GM12891 (cell line): ENCODE data around the gene LRMDA.

Experiments used
- PAX5 ChIP-seq: IDR thresholded peaks from 2 replicates; pipeline ENCODE4 v1.6.1; 2011; ENCODE audit warnings: low read length, moderate library complexity, mild to moderate bottlenecking; ENCODE audit not compliant: insufficient read depth, severe bottlenecking
- POLR2A ChIP-seq: IDR thresholded peaks from 2 replicates; pipeline ENCODE4 v1.6.1; 2011; ENCODE audit warnings: low read depth, low read length, control low read depth
- POLR2AphosphoS5 ChIP-seq: IDR thresholded peaks from 2 replicates; pipeline ENCODE4 v1.6.1; 2011; ENCODE audit warnings: low read depth, low read length, control low read depth
- POU2F2 ChIP-seq: IDR thresholded peaks from 2 replicates; pipeline ENCODE4 v1.6.1; 2011; ENCODE audit warnings: low read depth, mild to moderate bottlenecking, control low read depth, low read length, moderate library complexity
- SPI1 ChIP-seq: IDR thresholded peaks from 2 replicates; pipeline ENCODE4 v1.6.1; 2011; ENCODE audit warnings: low read depth, low read length, control low read depth
- TAF1 ChIP-seq: IDR thresholded peaks from 2 replicates; pipeline ENCODE4 v1.6.1; 2011; ENCODE audit warnings: low read depth, low read length, control low read depth

DNA sequence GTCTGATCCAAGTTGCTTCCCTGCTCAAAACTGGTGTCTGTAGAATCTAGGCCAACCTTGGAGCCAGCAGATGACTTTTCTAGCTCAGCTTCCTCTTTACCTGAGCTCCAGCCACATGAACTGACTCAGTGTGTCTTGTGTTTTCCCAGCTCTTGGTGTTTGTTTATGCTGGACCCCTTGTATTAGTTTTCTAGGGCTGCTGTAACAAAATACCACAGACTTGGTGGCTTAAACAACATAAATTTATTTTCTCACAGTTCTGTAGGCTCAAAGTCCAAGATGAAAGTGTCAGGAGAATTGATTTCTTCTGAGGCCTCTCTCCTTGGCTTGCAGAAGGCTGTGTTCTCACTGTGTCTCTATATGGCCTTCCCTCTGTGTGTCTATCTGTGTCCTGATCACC lies 45.1 kb downstream of the LRMDA start:
- no peak for TF ChIP-seq POLR2A
- no peak for TF ChIP-seq POLR2AphosphoS5
- no peak for TF ChIP-seq TAF1
- TF ChIP-seq PAX5: no peak
- no peak for TF ChIP-seq SPI1
- TF ChIP-seq POU2F2: no peak
